HG03039 (cell line): Measurements from ENCODE around the gene MYO1G.
"Not testable (repeated sequence)": the region's sequence is repeated elsewhere in the genome, so short reads cannot be mapped to it uniquely, and the experiment has no call there.

Experiments used
- ATAC-seq: cut with Tn5 transposase; IDR thresholded peaks from one replicate; pipeline ENCODE4 v1.9.1; 2021; ENCODE audit warnings: mild to moderate bottlenecking, moderate library complexity; ENCODE audit not compliant: unreplicated experiment

Gene MYO1G

GRCh38 chr7:44944821-44945220 lies 34.0 kb downstream of the MYO1G start:
- ATAC-seq, result no peak

- no peak for ATAC-seq
Measured at GRCh38 chr7:44943631-44944030, 35.2 kb downstream of the MYO1G start.

GRCh38 chr7:44937426-44937825 lies 41.4 kb downstream of the MYO1G start:
- ATAC-seq, result no peak

DNA sequence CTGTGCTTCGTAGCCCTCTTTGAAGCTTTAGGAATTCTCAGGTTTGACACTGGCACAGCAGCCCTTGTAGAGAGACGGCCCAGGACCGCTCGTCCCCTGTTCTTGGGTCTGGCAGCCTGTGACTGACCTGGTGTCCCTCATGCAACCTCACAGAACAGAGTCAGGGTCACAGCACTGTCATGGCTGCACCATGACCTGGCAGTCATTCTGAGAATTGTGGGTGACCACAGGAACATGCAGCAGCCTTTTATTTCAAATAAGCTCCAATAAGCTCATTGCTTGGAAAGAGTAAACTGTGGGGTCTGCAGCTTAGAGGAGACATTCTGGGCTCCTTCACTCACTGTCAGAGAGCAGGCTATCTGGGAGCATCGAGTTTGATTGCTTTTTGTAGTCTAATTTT lies 42.5 kb downstream of the MYO1G start:
- no peak for ATAC-seq

- ATAC-seq, result no peak
Measured at GRCh38 chr7:44935583-44935982, 43.2 kb downstream of the MYO1G start.

DNA sequence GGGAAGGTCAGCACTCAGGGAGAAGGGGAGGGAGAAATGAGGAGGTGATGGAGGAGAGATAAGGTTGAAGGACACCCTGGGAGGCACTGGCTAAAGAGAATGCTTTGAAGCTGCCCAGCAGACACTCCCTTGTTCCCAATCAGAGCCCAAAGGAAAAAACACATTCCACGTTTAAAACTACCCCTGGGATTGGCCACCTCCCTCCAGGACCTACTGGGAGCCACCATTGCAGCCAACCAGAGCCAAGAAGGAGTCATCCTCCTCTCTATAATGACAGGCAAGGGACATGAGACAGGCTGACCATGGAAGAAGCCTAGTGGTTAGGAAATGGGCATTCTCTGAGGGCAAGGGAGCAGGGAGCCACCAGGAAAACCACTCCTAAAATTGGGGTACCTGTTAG lies 43.8 kb downstream of the MYO1G start:
- ATAC-seq, result no peak

DNA sequence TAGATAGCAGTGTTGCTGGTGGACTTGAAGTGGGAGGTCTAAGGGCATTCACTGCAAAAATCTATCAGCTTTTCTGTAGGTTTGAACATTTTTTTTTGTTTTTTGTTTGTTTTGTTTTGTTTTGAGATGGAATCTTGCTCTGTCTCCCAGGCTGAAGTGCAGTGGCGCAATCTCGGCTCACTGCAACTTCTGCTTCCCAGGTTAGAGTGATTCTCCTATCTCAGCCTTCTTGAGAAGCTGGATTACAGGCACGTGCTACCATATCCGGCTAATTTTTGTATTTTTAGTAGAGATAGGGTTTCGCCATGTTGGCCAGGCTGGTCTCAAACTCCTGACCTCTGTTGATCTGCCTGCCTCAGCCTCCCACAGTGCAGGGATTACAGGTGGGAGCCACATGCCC lies 44.3 kb downstream of the MYO1G start:
- ATAC-seq, result not testable (repeated sequence)

GRCh38 chr7:44930921-44931320 lies 47.9 kb downstream of the MYO1G start:
- no peak for ATAC-seq

DNA sequence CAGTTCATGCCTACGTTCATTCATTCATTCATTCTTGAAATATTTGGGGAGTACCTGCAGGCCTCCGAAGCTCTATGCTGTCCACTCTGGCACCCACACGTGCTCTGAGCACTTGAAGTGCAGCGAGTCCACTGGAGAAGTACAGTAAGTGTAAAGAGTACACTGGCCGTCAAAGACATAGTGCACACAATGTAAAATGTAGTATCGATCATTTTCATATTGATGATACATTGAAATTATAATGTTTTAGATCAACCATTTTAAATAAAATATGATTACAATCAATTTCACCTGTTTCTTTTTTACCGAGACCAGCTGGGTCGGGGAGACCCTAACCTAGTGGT lies 56.5 kb downstream of the MYO1G start:
- ATAC-seq, result no peak

DNA sequence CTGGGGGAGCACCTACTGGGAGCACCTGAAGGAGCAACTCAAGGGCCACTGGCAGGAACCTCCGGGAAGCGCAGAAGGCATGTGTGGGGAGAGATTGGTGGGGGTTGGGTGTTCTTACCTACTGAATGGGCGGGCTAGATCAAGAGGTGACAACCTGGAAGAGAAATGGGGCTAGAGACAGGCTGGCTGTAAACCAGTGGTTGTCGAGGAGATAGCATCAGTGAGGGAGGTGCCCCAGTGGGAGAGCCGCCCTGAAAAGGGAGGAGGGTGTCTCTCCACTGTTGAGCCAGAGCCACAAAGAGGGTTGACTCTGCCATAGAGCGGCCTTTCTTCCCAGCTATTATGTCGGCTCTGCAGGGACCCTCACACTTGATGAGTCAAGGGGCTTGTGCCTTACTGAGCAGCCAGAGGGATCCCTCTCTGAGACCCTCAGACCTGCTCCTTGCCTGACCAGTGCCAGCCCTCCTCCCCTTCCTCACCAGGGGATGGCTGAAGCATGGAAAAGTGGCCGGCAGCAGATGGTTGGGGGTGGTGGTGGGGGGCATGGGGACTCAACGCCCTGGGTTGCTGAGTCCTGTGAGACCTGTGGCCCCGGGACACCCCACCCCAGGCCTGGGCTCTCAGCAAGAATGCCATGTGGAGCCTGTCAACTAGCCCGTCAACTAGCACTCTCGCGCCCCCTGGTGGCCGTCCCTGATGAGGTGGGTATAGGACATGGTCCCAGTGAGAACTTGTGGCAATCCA lies 57.0 kb downstream of the MYO1G start:
- ATAC-seq, result peak; percentile 61

DNA sequence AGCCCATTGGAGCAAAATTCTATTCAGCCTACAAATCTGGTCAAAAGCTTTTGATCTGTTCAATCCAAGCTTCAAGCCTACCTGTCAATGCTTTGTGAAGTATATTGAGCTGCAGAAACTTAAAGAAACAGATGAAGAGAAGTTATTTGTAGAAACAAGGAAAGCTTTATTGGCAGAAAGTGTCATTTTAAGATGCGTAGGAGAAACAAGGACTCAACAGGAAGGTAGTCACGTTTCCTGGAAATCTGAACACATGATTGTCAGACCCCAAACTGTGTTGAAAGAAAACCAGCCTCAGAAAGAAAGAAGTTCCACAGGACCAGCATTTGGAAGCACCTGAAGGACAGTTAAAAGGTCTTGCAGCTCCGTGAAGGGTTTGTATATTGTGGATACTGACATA lies 58.7 kb downstream of the MYO1G start:
- ATAC-seq, result no peak

DNA sequence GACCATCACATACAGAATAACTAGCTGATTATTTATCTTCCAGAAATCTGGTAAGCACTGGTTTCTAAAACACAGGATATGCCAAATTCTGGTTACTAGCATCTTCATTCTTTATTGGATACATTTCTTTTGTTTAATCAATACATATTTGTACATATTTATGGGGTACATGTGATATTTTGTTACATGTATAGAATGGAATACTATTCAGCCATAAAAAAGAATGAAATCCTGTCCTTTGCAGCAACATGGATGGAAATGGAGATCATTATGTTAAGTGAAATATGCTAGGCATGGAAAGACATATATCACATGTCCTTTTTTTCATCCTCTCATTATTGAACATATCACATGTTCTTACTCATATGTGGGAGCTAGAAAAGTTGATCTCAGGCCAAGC lies 60.8 kb downstream of the MYO1G start:
- no peak for ATAC-seq

GRCh38 chr7:44917465-44917864 lies 61.4 kb downstream of the MYO1G start:
- ATAC-seq, result no peak

DNA sequence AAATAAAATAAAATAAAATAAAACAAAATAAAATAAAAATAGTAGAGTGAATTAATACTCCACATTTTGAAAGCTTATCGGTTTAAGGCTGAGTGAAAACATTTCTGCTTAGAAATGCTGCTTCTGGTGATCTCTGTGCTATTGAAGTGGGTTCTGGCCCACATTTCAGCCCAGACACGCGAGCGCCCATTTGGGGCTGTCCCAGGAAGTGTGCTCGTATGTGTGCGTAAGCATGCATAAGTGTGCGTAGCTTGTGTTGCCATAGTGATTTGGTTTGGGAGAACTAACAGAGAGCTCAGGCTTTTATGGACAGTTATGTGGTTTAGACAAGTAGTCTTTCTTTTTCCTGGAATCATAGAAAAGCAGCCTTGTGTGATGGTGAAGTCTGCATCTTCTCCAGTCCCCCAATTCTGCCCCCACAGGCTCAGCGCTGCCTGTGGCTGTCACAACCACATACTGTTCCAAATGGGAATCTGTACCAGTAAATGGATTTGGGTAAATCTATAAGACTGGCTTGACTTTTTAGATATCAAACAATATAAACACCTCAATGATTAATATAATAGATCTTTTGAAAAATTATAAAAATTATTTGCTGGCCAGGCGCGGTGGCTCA lies 63.7 kb downstream of the MYO1G start:
- ATAC-seq, result peak; percentile 79

- ATAC-seq, result no peak
Measured at GRCh38 chr7:44912775-44913347, 66.0 kb downstream of the MYO1G start.
